Neuron (in vitro differentiated cells): ENCODE results near the gene FAM177A1.
"Not testable (repeated sequence)": the region's sequence is repeated elsewhere in the genome, so short reads cannot be mapped to it uniquely, and the experiment has no call there.

Source experiments
- H2AFZ ChIP-seq: one replicate; pipeline ENCODE4 v1.6.1; 2013; ENCODE audit warnings: low read depth, mild to moderate bottlenecking, inconsistent platforms, low read length, moderate library complexity
- H3K27me3 ChIP-seq: one replicate; pipeline ENCODE4 v1.6.1; 2013; ENCODE audit warnings: low read length; ENCODE audit not compliant: insufficient read depth
- H3K36me3 ChIP-seq: one replicate; pipeline ENCODE4 v1.6.1; 2013; ENCODE audit warnings: low read length; ENCODE audit not compliant: insufficient read depth
- H3K4me1 ChIP-seq: one replicate; pipeline ENCODE4 v1.6.1; 2013; ENCODE audit warnings: low read length; ENCODE audit not compliant: insufficient read depth
- H3K4me3 ChIP-seq: 2 replicates; pipeline ENCODE4 v1.5.1; 2013; ENCODE audit warnings: mild to moderate bottlenecking, low read length, moderate library complexity
- H3K9me3 ChIP-seq: one replicate; pipeline ENCODE4 v1.6.1; 2013; ENCODE audit warnings: low read length

The FAM177A1 gene

GRCh38 chr14:35073486-35073885, 27.4 kb downstream of the FAM177A1 start:
- H3K36me3 ChIP-seq, result peaks cover 34% of the 10 kb centered on the region
- no peak overlapping the region for H3K4me3 ChIP-seq
- H3K9me3 ChIP-seq, result peaks cover 5% of the 10 kb centered on the region
- no peaks in the 10 kb centered on the region for H3K4me1 ChIP-seq
- no peak overlapping the region for H2AFZ ChIP-seq
- no peaks in the 10 kb centered on the region for H3K27me3 ChIP-seq

GRCh38 chr14:35078082-35078481, 32.0 kb downstream of the FAM177A1 start:
- peaks cover 43% of the 10 kb centered on the region for H3K36me3 ChIP-seq

GRCh38 chr14:35079742-35080141, 33.7 kb downstream of the FAM177A1 start:
- H3K36me3 ChIP-seq, result peaks cover 48% of the 10 kb centered on the region

More at GRCh38 chr14:35078082-35078481, 32.0 kb downstream of the FAM177A1 start:
- H3K27me3 ChIP-seq, result no peaks in the 10 kb centered on the region
- peaks cover 2% of the 10 kb centered on the region for H3K9me3 ChIP-seq
- H2AFZ ChIP-seq, result no peak overlapping the region
- no peak overlapping the region for H3K4me3 ChIP-seq
- H3K4me1 ChIP-seq, result no peaks in the 10 kb centered on the region

GRCh38 chr14:35083530-35084150, 37.6 kb downstream of the FAM177A1 start:
- no peak overlapping the region for H2AFZ ChIP-seq
- H3K4me1 ChIP-seq, result no peaks in the 10 kb centered on the region
- peaks cover 55% of the 10 kb centered on the region for H3K36me3 ChIP-seq
- no peaks in the 10 kb centered on the region for H3K27me3 ChIP-seq
- H3K4me3 ChIP-seq, result no peak overlapping the region
- no peaks in the 10 kb centered on the region for H3K9me3 ChIP-seq

More at GRCh38 chr14:35079742-35080141, 33.7 kb downstream of the FAM177A1 start:
- Histone ChIP-seq H3K4me1 (no peaks in the 10 kb centered on the region), H3K4me3 (no peak overlapping the region), H3K9me3 (no peaks in the 10 kb centered on the region), H3K27me3 (no peaks in the 10 kb centered on the region), H2AFZ (no peak overlapping the region)

- peaks cover 55% of the 10 kb centered on the region for H3K36me3 ChIP-seq
- H3K4me3 ChIP-seq, result no peak overlapping the region
- no peaks in the 10 kb centered on the region for H3K27me3 ChIP-seq
- no peaks in the 10 kb centered on the region for H3K4me1 ChIP-seq
- no peak overlapping the region for H2AFZ ChIP-seq
- H3K9me3 ChIP-seq, result peaks cover 2% of the 10 kb centered on the region
Observed at GRCh38 chr14:35085441-35085840, 39.4 kb downstream of the FAM177A1 start.

- Histone ChIP-seq H3K4me1 (no peaks in the 10 kb centered on the region), H3K9me3 (peaks cover 5% of the 10 kb centered on the region), H3K4me3 (no peak overlapping the region), H2AFZ (no peak overlapping the region), H3K36me3 (peaks cover 61% of the 10 kb centered on the region), H3K27me3 (no peaks in the 10 kb centered on the region)
Observed at GRCh38 chr14:35088514-35088913, 42.4 kb downstream of the FAM177A1 start.

GRCh38 chr14:35094645-35095044, 48.6 kb downstream of the FAM177A1 start:
- not testable (repeated sequence) for H3K27me3 ChIP-seq, H3K4me1 ChIP-seq, H2AFZ ChIP-seq, H3K4me3 ChIP-seq, H3K9me3 ChIP-seq
- peaks cover 68% of the 10 kb centered on the region for H3K36me3 ChIP-seq

- Histone ChIP-seq H3K36me3 (peaks cover 68% of the 10 kb centered on the region), H2AFZ (no peak overlapping the region), H3K4me3 (no peak overlapping the region), H3K27me3 (no peaks in the 10 kb centered on the region), H3K4me1 (no peaks in the 10 kb centered on the region), H3K9me3 (no peaks in the 10 kb centered on the region)
Observed at GRCh38 chr14:35107866-35108265, 61.8 kb downstream of the FAM177A1 start.

GRCh38 chr14:35112641-35113040, 66.6 kb downstream of the FAM177A1 start:
- peaks cover 3% of the 10 kb centered on the region for H3K9me3 ChIP-seq
- H3K4me3 ChIP-seq, result no peak overlapping the region
- H2AFZ ChIP-seq, result no peak overlapping the region
- H3K27me3 ChIP-seq, result no peaks in the 10 kb centered on the region
- H3K36me3 ChIP-seq, result peaks cover 69% of the 10 kb centered on the region
- no peaks in the 10 kb centered on the region for H3K4me1 ChIP-seq

GRCh38 chr14:35113308-35113950, 67.4 kb downstream of the FAM177A1 start:
- H3K27me3 ChIP-seq, result no peaks in the 10 kb centered on the region
- H3K4me1 ChIP-seq, result no peaks in the 10 kb centered on the region
- peaks cover 3% of the 10 kb centered on the region for H3K9me3 ChIP-seq
- H2AFZ ChIP-seq, result no peak overlapping the region
- peaks cover 70% of the 10 kb centered on the region for H3K36me3 ChIP-seq
- no peak overlapping the region for H3K4me3 ChIP-seq

GRCh38 chr14:35114036-35114435, 68.0 kb downstream of the FAM177A1 start:
- H3K4me1 ChIP-seq, result no peaks in the 10 kb centered on the region
- no peaks in the 10 kb centered on the region for H3K27me3 ChIP-seq
- H3K4me3 ChIP-seq, result no peak overlapping the region
- H2AFZ ChIP-seq, result no peak overlapping the region
- H3K9me3 ChIP-seq, result peaks cover 3% of the 10 kb centered on the region
- peaks cover 73% of the 10 kb centered on the region for H3K36me3 ChIP-seq

GRCh38 chr14:35116242-35116641, 70.2 kb downstream of the FAM177A1 start:
- no peaks in the 10 kb centered on the region for H3K27me3 ChIP-seq
- H3K9me3 ChIP-seq, result peaks cover 3% of the 10 kb centered on the region
- no peak overlapping the region for H2AFZ ChIP-seq
- H3K4me3 ChIP-seq, result no peak overlapping the region
- H3K36me3 ChIP-seq, result peaks cover 62% of the 10 kb centered on the region
- peaks cover 2% of the 10 kb centered on the region for H3K4me1 ChIP-seq

- Histone ChIP-seq H3K4me1 (peaks cover 4% of the 10 kb centered on the region), H3K4me3 (no peak overlapping the region), H3K27me3 (no peaks in the 10 kb centered on the region), H3K9me3 (peaks cover 3% of the 10 kb centered on the region), H3K36me3 (peaks cover 53% of the 10 kb centered on the region), H2AFZ (no peak overlapping the region)
Observed at GRCh38 chr14:35117112-35117511, 71.0 kb downstream of the FAM177A1 start.
